NOMO-1 treated with dmso at 0.1 percent for 144 hours (cell line): ENCODE results near the gene SUMF2.
"Not testable (repeated sequence)": the region's sequence is repeated elsewhere in the genome, so short reads cannot be mapped to it uniquely, and the experiment has no call there.

ENCODE experiments used
- DNase-seq: peaks from one replicate; lab custom pipeline; 2025; ENCODE audit not compliant: unreplicated experiment; lab: John Stamatoyannopoulos, UW

Gene SUMF2

DNA sequence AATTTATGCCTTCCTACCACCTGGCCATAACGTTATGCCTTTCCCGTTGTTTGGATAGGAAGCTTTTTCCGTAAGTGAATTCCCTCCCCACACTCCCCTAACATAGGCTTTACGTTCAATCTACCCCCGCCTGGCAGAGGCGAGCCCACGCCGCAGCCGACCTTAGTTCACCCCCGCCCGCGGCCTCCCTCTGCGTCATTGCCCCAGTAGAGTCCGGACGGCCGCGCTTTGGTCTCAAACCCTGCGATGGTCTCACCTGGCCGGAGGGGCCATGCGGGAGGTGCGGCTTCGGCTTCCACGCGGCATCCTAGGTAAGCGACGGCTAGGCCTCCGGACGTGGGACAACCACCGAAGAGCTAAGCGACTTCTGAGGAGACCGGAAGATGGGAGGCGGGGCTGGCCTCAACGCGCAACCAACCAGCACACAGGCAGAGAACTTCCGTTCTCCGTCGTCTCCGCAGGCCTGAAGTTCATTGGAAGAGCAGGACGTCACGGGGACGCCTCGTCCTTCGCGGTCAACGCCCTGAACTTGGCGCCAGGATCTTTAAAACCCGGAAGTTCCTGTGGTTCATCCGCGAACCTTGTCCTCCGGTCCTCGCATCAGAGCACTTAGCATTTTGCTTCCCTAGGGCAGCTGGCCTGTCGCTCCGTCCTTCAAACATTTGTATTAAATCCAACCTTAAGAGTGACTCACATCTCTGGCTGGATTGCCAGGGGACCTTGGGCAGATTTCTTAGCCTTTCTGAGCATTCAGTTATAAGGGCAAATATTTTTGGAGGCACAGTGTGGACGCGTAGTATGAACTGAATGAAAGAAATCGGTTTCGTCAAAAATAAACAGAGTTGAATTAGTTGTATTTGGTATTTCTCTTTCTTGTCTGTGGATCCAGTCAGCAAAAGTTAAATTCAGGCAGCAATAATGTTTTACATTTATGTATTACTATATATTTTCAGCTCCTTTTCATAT, 42.3 kb downstream of the SUMF2 start, which contains the start of gene CHCHD2:
Gene CHCHD2, minus strand, starts transcription at position 369 of the 966 bp plus-strand sequence. Its CDS starts 63 bp downstream, at position 306.
- peak; percentile 98 for DNase-seq

DNA sequence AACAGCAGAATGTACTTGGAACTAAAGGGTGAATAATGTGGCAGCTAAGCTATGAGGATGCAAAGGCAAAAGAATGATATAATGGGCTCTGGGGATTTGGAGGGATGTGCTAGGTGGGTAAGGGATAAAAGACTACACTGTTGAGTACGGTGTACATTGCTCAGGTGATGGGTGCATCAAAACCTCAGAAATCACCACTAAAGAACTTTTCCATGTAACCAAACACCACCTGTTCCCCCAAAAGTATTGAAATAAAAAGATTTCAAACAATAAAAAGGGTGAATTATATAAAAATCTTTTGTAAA, 43.8 kb downstream of the SUMF2 start:
- no peak for DNase-seq

DNA sequence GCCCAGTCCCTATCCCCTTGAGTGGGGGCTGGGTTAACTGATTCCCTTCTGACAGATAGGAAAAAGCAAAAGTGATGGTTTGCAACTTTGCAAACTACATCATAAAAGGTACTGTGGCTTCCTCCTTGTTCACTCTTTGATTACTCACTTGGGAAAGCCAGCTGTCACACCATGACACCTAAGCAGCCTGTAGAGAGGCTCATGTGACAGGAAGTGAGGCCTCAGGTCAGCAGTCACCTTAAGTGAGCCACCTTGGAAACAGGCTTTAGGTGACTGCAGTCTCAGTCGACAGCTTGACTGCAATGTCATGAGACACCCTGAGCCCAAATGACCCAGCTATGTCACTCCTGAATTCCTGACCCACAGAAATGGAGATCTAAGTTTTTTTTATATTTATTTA, 46.5 kb downstream of the SUMF2 start:
- DNase-seq: no peak

DNA sequence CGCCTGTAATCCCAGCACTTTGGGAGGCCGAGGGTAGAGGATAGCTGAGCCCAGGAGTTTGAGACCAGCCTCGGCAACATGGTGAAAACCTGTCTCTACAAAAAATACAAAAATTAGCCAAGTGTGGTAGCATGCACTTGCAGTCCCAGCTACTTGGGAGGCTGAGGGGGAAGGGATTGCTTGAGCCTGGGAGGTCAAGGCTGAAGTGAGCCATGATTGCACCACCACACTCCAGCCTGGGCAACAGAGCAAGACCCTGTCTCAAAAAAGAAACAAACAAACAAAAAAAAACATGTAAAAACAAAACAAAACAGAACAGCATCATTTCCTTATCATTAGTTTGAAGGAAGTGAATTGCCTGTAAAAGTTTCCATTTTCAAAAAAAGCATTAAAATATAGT, 48.2 kb downstream of the SUMF2 start:
- DNase-seq: not testable (repeated sequence)

DNA sequence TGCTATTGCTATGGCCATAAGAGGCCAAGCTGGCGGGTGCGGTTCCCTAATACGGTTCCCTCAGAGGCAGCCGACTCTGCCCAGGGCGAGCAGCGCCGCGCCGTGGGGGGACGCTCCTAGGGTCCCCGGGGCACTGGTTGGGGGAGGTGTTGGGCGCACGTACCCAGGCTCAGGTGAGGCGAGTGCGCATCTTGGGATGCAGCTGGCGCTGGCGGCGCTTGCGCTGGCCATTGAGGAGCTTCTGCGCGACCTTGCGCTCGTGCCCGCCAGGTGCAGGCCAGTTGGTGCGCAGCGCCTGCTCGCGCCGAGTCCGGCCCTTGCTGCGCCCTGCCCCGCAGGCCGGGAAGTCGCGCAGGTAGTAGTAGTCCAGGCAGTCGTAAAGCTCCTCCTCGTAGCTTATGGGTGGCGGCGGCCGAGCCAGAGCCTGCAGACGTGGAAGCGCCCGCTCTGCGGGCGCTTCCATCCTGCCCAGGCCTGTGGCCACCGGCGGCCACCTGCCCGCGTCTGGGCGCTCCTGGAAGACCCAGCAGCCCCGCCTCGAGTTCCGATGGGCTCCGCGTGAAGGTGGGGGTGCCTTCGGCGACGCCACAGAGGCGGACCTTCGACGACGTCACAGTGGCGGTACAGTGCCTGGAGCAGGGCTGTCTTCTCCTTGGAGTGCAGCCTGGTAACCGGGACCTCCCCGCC, 51.9 kb downstream of the SUMF2 start, which contains the start of gene NUPR2:
Gene NUPR2, minus strand, starts transcription at position 566 of the 687 bp plus-strand sequence. Its CDS starts 103 bp downstream, at position 463.
- no peak for DNase-seq

DNA sequence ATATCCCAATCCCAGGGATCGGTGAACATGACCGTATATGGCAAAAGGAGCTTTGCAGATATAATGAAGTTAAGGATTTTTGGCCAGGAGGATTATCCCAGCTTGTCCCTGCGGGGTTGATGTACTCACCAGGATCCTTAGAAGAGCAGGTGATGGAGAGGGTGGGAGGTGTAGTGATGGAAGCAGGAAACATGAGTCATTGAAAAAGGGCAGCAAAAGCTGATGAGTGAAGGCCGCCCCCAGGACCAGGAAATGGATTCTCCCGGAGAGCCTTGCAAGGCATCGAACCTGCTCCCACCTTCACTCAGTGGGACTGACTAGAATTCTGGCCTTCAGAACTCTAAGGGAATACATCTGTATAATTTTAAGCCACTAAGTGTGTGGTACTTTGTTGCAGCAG, 57.4 kb downstream of the SUMF2 start:
- DNase-seq: no peak

DNA sequence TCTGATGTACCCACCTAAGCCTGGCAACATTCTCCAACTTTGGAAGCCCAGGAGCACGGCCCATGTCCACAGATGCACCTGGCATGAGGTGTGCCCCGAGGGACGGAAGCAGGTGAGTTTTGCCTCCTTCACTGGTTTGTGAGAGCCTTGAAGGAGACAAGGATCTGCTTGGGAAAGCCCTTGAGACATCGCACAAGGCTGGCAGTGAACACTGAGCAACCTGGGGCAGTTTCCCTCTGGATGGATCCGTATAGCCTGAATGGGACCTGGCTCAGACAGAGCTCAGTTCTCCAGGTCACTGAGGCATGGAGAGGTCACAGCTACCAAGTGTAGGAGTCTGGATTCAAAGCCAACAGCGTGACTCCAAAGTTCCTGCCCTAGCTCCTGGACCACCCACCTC, 60.9 kb downstream of the SUMF2 start:
- no peak for DNase-seq

DNA sequence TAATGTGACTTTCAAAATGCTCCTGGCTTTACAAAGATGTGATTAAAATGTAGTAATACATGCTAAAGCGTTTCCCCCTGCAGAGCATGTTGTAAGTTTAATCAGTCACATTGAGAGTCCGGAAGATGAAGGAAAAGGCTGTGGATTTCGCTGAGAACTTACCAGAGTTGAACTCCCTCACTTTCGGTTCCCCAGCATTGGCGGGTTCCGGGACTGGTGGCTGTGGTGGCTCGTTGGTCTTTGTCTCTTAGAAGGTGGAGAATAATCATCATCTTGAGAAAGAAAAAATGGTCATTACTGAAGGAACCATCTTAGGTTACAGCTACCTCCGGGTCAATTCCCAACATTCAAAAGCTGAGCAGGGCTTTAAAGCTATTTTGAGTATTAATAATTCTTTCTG, 61.7 kb downstream of the SUMF2 start:
- peak; percentile 25 for DNase-seq

DNA sequence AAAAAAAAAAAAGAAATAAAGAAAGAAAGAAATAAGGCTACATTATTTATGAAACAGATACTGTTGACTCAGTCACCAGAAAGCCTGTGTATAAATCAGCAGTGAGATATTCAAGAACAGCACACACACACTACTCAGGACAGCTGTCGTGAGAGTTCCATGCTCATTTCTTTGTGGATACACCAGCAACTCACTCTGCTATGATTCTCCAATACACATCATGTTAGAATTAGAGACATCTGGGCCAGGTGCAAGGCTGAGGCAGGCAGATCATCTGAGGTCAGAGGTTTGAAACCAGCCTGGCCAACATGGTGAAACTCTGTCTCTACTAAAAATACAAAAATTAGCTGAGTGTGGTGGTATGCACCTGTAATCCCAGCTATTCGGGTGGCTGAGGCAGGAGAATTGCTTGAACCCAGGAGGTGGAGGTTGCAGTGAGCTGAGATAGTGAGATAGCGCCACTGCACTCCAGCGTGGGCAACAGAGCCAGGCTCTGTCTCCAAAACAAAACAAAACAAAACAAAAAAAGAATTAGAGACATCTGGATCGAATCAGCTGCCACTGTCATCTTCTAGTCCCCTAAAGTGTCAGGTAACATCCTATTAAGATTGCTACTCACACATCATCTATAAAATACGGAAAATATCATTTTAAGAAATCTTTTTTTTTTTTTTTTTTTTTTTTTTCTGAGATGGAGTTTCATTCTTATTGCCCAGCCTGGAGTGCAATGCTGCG, 63.3 kb downstream of the SUMF2 start:
- no peak for DNase-seq
